ENCODE results near the gene ZNF326.

DNA sequence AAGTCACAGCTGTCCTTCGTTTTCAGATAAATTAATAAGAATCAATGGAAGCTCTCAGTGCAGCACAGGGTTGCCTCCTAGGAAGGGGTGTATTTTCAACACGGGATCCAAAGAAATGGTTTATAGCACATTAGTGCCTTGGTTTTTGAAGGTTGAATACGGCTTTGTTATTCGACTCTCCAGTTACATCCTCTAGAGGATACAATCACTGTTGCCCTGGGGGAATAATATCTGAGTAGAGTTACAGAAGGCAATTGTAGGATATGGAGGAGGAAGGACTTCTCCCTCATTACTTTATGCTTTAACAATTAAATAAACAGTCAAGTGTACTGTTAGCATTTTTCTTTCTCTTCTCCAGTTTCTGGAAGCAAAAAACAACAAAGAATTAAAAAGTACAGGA is 14.3 kb upstream of the ZNF326 start:
- TF ChIP-seq, protein P1, sequence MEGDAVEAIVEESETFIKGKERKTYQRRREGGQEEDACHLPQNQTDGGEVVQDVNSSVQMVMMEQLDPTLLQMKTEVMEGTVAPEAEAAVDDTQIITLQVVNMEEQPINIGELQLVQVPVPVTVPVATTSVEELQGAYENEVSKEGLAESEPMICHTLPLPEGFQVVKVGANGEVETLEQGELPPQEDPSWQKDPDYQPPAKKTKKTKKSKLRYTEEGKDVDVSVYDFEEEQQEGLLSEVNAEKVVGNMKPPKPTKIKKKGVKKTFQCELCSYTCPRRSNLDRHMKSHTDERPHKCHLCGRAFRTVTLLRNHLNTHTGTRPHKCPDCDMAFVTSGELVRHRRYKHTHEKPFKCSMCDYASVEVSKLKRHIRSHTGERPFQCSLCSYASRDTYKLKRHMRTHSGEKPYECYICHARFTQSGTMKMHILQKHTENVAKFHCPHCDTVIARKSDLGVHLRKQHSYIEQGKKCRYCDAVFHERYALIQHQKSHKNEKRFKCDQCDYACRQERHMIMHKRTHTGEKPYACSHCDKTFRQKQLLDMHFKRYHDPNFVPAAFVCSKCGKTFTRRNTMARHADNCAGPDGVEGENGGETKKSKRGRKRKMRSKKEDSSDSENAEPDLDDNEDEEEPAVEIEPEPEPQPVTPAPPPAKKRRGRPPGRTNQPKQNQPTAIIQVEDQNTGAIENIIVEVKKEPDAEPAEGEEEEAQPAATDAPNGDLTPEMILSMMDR (IDR thresholded peaks at IDR 0.05; ENCODE audit: low read depth, low read length, poor library complexity, severe bottlenecking): no peak
- no peak for TF ChIP-seq EZH2phosphoT487 (IDR thresholded peaks at IDR 0.05; ENCODE audit: borderline replicate concordance, low read length)

All from DOHH2 (cell line).